ENCODE results near the gene ALPL.

- TF ChIP-seq CTCF (IDR thresholded peaks at IDR 0.05; ENCODE audit: low read length): no peak
- no peak for TF ChIP-seq EZH2 (IDR thresholded peaks at IDR 0.05; ENCODE audit: borderline replicate concordance, low read length)
Observed at GRCh38 chr1:21620496-21620895, 111.3 kb downstream of the ALPL start.
